Suprapubic skin (tissue), 3 donors: ENCODE results near the gene TPD52L1.

Experiments used
- EP300 ChIP-seq: sonication (generic); formaldehyde crosslinking; IDR thresholded peaks from one replicate; pipeline ENCODE4 v1.6.1; 2017; ENCODE audit warnings: antibody characterized with exemption
- POLR2A ChIP-seq, 2 donors: fragments of 450-650 bp; IDR thresholded peaks; one replicate each; pipeline ENCODE4 v1.6.1; 2017; ENCODE audit warnings: antibody characterized with exemption in 2 of 2, mild to moderate bottlenecking in 2 of 2, moderate library complexity in 2 of 2
- TF ChIP-seq, protein P1 (sequence below), 2 donors: fragments of 200-600 bp in 1 of 2; fragments of 450-650 bp in 1 of 2; sonication (generic) in 1 of 2; IDR thresholded peaks; one replicate each; pipeline ENCODE4 v1.5.1; 2016 to 2019; ENCODE audit warnings: antibody characterized with exemption in 2 of 2, mild to moderate bottlenecking in 1 of 2, moderate library complexity in 1 of 2

DNA sequence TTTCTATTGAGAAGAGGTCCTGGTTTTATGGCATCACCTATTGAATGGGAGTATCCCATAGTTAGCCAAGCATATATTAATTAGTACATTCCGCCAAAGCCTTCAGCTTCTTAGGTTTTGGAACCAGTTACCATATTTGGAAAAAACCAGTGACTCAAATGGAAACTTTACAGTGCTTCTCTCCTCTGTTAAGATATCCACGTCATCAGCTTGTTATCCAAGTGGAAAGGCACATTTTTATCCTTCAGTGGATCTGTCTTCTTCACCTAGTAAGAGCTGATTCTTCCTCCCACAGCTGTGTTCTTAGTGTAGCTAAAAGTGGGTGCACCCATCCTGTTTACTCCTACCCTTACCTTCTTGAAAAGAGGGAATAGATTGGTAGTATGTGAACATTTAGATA is 34.5 kb downstream of the TPD52L1 start:
- TF ChIP-seq, protein P1, sequence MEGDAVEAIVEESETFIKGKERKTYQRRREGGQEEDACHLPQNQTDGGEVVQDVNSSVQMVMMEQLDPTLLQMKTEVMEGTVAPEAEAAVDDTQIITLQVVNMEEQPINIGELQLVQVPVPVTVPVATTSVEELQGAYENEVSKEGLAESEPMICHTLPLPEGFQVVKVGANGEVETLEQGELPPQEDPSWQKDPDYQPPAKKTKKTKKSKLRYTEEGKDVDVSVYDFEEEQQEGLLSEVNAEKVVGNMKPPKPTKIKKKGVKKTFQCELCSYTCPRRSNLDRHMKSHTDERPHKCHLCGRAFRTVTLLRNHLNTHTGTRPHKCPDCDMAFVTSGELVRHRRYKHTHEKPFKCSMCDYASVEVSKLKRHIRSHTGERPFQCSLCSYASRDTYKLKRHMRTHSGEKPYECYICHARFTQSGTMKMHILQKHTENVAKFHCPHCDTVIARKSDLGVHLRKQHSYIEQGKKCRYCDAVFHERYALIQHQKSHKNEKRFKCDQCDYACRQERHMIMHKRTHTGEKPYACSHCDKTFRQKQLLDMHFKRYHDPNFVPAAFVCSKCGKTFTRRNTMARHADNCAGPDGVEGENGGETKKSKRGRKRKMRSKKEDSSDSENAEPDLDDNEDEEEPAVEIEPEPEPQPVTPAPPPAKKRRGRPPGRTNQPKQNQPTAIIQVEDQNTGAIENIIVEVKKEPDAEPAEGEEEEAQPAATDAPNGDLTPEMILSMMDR (IDR thresholded peaks at IDR 0.05), result no peak
- no peak for TF ChIP-seq EP300
- TF ChIP-seq POLR2A (IDR thresholded peaks at IDR 0.05), result no peak
